Measurements from ENCODE around the gene UBQLN3.

- no peak for TF ChIP-seq EP300 (IDR thresholded peaks at IDR 0.05; ENCODE audit: borderline replicate concordance)
- no peak for TF ChIP-seq TAF1 (IDR thresholded peaks at IDR 0.05; ENCODE audit: low read depth)
- TF ChIP-seq, protein P1, sequence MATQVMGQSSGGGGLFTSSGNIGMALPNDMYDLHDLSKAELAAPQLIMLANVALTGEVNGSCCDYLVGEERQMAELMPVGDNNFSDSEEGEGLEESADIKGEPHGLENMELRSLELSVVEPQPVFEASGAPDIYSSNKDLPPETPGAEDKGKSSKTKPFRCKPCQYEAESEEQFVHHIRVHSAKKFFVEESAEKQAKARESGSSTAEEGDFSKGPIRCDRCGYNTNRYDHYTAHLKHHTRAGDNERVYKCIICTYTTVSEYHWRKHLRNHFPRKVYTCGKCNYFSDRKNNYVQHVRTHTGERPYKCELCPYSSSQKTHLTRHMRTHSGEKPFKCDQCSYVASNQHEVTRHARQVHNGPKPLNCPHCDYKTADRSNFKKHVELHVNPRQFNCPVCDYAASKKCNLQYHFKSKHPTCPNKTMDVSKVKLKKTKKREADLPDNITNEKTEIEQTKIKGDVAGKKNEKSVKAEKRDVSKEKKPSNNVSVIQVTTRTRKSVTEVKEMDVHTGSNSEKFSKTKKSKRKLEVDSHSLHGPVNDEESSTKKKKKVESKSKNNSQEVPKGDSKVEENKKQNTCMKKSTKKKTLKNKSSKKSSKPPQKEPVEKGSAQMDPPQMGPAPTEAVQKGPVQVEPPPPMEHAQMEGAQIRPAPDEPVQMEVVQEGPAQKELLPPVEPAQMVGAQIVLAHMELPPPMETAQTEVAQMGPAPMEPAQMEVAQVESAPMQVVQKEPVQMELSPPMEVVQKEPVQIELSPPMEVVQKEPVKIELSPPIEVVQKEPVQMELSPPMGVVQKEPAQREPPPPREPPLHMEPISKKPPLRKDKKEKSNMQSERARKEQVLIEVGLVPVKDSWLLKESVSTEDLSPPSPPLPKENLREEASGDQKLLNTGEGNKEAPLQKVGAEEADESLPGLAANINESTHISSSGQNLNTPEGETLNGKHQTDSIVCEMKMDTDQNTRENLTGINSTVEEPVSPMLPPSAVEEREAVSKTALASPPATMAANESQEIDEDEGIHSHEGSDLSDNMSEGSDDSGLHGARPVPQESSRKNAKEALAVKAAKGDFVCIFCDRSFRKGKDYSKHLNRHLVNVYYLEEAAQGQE (IDR thresholded peaks at IDR 0.05; ENCODE audit: low read depth): no peak
- TF ChIP-seq FOXM1 (IDR thresholded peaks at IDR 0.05; ENCODE audit: borderline replicate concordance, low read depth): no peak
- TF ChIP-seq, protein P2, sequence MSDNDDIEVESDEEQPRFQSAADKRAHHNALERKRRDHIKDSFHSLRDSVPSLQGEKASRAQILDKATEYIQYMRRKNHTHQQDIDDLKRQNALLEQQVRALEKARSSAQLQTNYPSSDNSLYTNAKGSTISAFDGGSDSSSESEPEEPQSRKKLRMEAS (IDR thresholded peaks at IDR 0.05): no peak
Measured at GRCh38 chr11:5528495-5528894, 18.7 kb upstream of the UBQLN3 start.

All from Ishikawa (cell line).